ENCODE measurements around the gene ALOX15. TPM values are rescaled to one million over a fixed set of nuclear protein-coding genes. Genes with fewer than 3 reads are reported as not detected.

ALOX15 gene
- polyA plus RNA-seq, 1 donor from 2014 or later: 0.12 TPM

- no peak overlapping the region for H3K9ac ChIP-seq (ENCODE audit: low read length)
- H3K4me2 ChIP-seq (ENCODE audit: low read length): no peak overlapping the region
- H3K27ac ChIP-seq (ENCODE audit: low read length): no peak overlapping the region
- no peak for TF ChIP-seq MXI1 (conservative IDR thresholded peaks at IDR 0.05; ENCODE audit: poor library complexity, severe bottlenecking)
- TF ChIP-seq TAF1 (IDR thresholded peaks at IDR 0.05; ENCODE audit: low read depth): no peak
- TF ChIP-seq REST (IDR thresholded peaks at IDR 0.05; ENCODE audit: borderline replicate concordance): no peak
- TF ChIP-seq EZH2 (IDR thresholded peaks at IDR 0.05; ENCODE audit: borderline replicate concordance, insufficient read depth, low read length, poor library complexity, severe bottlenecking): no peak
- no peak for TF ChIP-seq POLR2AphosphoS5 (IDR thresholded peaks at IDR 0.05)
- no peak for TF ChIP-seq EP300 (conservative IDR thresholded peaks at IDR 0.05; ENCODE audit: poor library complexity, severe bottlenecking)
- no peak for TF ChIP-seq RAD21 (conservative IDR thresholded peaks at IDR 0.05)
- TF ChIP-seq, protein P1, sequence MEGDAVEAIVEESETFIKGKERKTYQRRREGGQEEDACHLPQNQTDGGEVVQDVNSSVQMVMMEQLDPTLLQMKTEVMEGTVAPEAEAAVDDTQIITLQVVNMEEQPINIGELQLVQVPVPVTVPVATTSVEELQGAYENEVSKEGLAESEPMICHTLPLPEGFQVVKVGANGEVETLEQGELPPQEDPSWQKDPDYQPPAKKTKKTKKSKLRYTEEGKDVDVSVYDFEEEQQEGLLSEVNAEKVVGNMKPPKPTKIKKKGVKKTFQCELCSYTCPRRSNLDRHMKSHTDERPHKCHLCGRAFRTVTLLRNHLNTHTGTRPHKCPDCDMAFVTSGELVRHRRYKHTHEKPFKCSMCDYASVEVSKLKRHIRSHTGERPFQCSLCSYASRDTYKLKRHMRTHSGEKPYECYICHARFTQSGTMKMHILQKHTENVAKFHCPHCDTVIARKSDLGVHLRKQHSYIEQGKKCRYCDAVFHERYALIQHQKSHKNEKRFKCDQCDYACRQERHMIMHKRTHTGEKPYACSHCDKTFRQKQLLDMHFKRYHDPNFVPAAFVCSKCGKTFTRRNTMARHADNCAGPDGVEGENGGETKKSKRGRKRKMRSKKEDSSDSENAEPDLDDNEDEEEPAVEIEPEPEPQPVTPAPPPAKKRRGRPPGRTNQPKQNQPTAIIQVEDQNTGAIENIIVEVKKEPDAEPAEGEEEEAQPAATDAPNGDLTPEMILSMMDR (IDR thresholded peaks at IDR 0.05; ENCODE audit: poor library complexity, severe bottlenecking): no peak
- TF ChIP-seq SMC3 (conservative IDR thresholded peaks at IDR 0.05; ENCODE audit: poor library complexity): no peak
- H4K20me1 ChIP-seq (ENCODE audit: insufficient read depth): no peaks in the 10 kb centered on the region
- no peaks in the 10 kb centered on the region for H3K9me3 ChIP-seq (ENCODE audit: low read length)
- H3K36me3 ChIP-seq (ENCODE audit: insufficient read depth, low read length): no peaks in the 10 kb centered on the region
- no peaks in the 10 kb centered on the region for H3F3A ChIP-seq (ENCODE audit: insufficient read depth, low read length, poor library complexity, severe bottlenecking)
- no peaks in the 10 kb centered on the region for H3K79me2 ChIP-seq (replicated peaks; ENCODE audit: insufficient read depth, low read length)
- no peak overlapping the region for H2AFZ ChIP-seq (ENCODE audit: low read depth, low read length)
- peaks cover 29% of the 10 kb centered on the region for H3K27me3 ChIP-seq (ENCODE audit: insufficient read depth, low read depth, low read length)
- no peak overlapping the region for H3K4me3 ChIP-seq (ENCODE audit: low read length)
- no peaks in the 10 kb centered on the region for H3K9me2 ChIP-seq (ENCODE audit: insufficient read depth, low read length)
Observed at GRCh38 chr17:4586043-4586442, 55.4 kb downstream of the ALOX15 start.

DNA sequence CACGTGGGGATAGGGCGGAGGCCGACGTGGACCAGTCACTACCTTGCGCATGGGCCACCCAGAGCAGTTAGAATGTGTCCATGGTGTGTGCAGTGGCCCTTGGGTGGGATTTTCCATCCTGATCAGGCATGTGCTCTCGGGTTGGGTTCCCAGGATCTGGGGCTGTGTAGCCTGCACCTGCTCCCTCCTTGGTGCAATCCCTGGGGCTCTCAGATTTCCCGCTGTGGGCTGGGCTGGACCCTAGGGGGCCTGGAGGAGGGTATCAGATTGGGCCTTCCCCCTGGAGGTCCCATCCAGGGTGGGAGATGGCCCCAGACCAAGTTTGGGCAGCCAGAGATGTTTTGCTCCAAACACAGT lies 55.9 kb downstream of the ALOX15 start:
- H3K27me3 ChIP-seq (ENCODE audit: insufficient read depth, low read depth, low read length): peaks cover 29% of the 10 kb centered on the region
- no peak overlapping the region for H3K4me3 ChIP-seq (ENCODE audit: low read length)
- no peaks in the 10 kb centered on the region for H4K20me1 ChIP-seq (ENCODE audit: insufficient read depth)
- H3F3A ChIP-seq (ENCODE audit: insufficient read depth, low read length, poor library complexity, severe bottlenecking): no peaks in the 10 kb centered on the region
- H3K79me2 ChIP-seq (replicated peaks; ENCODE audit: insufficient read depth, low read length): no peaks in the 10 kb centered on the region
- H3K4me2 ChIP-seq (ENCODE audit: low read length): no peak overlapping the region
- no peaks in the 10 kb centered on the region for H3K36me3 ChIP-seq (ENCODE audit: insufficient read depth, low read length)
- no peak overlapping the region for H3K27ac ChIP-seq (ENCODE audit: low read length)
- no peaks in the 10 kb centered on the region for H3K9me2 ChIP-seq (ENCODE audit: insufficient read depth, low read length)
- no peak overlapping the region for H2AFZ ChIP-seq (ENCODE audit: low read depth, low read length)
- TF ChIP-seq, protein P1 (IDR thresholded peaks at IDR 0.05; ENCODE audit: poor library complexity, severe bottlenecking): no peak
- TF ChIP-seq SMC3 (conservative IDR thresholded peaks at IDR 0.05; ENCODE audit: poor library complexity) (no peak), RAD21 (conservative IDR thresholded peaks at IDR 0.05) (no peak), EZH2 (IDR thresholded peaks at IDR 0.05; ENCODE audit: borderline replicate concordance, insufficient read depth, low read length, poor library complexity, severe bottlenecking) (no peak), MXI1 (conservative IDR thresholded peaks at IDR 0.05; ENCODE audit: poor library complexity, severe bottlenecking) (no peak)
- H3K9ac ChIP-seq (ENCODE audit: low read length): no peak overlapping the region
- no peaks in the 10 kb centered on the region for H3K9me3 ChIP-seq (ENCODE audit: low read length)

Data from neural cell (in vitro differentiated cells).